SIG-M5 treated with dmso at 0.1 percent for 504 hours (cell line): ENCODE data around the gene ALDH1L1.

ENCODE experiments used
- DNase-seq: peaks from one replicate; lab custom pipeline; 2025; ENCODE audit not compliant: unreplicated experiment; lab: John Stamatoyannopoulos, UW

The ALDH1L1 gene

DNA sequence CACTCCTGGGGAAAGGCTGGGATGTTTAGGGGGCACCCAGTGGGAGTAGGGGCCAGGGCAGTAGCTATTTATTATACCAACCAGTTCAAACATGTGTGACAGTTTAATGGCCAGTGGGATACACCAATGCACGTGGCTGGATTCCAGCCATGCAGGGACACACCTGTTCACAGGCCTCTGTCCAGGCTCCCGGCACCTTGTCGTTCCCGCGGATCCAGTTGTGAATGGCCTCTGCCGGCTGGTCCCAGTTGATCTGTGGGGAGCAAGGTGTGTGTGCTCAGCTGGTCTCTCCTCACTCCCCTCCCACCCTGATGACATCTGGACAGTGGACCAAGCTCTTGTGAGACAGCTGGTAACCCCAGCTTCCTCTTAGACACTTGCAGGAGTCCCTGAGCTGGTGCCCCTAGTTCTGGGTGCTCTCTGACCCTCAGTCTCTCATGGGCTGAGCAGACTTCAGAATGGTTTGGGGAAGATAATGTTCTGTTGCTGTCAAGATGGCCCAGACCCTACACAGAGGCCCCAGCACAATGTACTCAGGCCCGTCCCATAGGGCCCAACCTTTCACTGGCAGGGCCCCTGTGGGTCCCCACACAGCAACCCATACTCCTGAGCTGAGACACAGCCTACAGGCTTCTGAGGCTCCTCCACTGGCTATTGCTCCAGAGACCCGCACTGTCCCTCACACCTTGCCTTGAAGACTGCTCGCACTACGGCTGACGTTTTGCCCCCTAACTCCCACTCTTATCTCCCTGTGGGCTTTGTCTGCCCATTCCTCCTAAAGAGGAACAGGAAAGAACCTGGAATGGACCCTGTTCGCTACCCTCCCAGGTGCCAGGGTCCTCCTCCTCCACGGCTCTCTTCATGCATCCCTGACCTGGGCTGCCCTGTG, 25.8 kb downstream of the ALDH1L1 start:
- no peak for DNase-seq

DNA sequence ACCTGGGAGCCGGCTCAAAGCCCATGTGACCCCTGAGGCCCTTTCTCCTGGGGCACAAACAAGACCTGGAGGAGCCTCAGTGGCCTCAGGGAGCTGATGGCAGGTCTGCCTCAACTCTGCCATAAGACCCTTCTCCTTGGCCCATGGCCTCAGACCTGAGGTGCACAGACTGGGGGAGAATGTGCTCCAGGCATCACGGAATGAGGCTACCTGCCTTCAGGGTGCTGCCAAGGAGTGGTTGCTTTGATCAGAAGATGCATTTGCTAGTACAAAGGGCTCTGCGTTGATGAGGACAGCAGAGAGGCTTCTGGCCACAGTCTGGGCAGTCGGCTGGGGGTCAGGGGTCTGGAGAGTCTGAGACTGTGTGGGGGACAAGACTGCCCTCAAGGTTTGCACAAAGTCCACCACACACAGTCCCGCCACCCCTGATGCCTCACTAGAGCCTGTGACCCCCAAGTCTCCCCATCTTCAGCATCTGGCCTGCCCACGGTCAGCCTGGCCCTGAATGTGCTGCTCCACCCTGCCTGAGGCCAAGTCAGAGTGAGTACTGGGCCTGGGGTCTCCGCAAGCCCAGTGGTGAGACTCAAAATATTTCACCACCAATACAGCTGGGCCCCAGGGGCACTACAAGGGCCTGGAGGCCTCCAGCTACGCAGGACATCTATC, 26.6 kb downstream of the ALDH1L1 start:
- DNase-seq, result no peak

DNA sequence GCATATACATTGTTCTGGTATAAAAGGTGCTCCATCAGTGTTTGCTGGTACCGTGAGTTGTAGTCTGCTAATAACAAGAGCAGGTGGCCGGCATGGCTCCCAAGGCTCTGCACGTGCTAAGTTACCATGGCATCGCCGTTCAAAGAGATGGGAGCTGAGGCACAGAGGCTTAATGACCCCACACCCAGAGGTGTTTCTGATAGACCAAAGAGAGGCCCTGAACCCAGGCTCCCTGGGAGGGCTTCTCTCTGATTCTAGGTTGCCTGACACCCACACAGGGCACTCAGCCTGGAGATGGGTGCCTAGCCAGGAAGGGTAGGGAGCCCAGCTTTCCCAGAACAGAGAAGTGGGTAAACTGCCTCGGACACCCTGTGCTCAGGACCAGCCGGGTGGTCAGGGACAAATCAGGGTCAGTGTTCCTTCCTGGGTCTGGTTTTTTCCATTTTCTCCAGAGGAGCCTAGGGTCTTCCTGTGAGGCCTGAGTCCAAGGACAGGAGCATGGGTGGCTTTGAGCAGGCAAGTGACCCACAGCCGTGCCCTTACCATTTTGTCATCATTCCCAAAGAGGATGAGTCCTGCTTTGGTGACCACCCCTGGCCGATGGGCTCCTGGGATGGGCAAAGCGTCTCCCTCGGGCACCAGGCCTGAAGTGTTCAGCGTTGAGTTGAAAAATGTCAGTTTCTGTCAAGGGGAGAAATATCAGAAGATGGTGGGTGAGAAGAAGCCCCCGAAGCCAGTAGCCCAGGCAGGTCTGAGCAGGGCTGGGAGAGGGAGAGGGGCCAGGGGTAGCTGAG, 27.3 kb downstream of the ALDH1L1 start:
- no peak for DNase-seq

DNA sequence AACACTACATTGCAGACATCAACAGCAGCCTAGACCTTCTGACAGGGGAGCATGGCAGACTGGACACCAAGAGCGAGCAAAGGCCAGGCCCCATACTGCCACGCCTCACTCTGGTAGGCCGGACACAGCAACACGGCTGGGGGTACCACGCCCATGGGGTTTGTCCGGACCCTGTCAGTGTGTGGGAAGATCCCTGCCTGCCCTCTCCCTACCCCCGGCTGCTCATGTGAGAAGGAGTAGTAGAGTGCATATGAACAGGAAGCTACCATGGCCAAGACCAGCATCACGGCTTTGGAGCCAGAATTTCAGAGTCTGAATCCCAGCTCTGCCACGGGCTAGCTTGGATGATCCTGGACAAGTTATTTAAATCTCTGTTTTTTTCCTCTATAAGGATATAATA, 27.9 kb downstream of the ALDH1L1 start:
- no peak for DNase-seq

GRCh38 chr3:126151562-126152302, 28.7 kb downstream of the ALDH1L1 start:
- no peak for DNase-seq

DNA sequence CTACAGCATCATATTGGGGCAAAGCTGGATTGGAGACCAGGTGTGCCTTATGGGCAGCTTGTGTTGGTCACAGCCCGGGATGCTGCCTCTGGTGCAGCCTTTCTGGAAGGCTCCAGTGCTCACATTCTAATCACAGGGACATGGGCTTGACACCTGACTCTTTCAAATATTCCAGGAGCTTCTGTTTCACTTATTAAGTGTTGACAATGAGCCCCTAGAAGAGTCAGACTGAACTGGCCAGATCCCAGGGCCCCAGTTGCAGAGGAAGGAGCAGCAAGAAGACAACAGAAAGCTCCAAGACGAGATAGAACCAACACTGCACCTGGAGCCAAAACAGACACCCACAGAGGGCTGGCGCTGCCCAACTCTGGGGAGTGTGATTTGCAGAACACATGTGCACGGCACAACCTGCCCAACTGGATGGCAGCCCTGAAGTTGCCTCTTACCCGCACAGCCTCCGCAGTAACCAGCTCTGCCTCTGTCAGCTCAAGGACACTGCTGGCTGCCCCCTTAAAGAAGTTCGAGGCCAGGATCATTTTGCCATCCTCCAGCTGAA, 30.3 kb downstream of the ALDH1L1 start:
- DNase-seq, result no peak

GRCh38 chr3:126149256-126149902, 31.0 kb downstream of the ALDH1L1 start:
- no peak for DNase-seq

- no peak for DNase-seq
Observed at GRCh38 chr3:126147932-126148683, 32.3 kb downstream of the ALDH1L1 start.

- DNase-seq, result no peak
Observed at GRCh38 chr3:126147147-126147931, 33.0 kb downstream of the ALDH1L1 start.

DNA sequence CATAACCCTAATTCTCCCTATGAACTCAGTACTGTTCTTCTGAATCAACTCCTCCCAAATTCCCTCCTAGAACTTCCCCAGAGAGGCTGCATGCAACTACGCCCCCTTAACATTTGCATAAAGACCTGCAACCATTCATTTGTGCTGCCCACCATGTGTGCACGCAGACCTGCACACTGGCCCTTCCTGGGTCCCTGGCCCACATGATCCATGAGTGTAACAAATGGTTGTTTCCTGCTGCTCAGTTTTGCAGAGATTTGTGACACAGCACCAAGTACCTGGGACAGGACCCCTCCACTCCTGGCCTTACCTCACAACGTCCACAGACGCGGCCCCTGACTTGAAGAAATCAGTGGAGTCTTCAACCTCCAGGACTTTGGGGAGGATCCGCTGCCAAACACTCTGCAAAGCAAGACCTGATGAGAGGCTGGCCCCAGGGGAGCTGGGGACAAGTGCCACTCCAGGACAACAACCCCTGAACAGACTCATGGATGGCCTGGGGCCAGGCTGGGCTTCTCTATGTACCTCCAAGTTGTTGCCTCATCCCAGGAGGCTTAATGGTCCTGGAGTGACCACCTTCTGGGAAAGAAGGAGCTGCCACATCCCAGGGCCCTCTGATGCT, 33.8 kb downstream of the ALDH1L1 start:
- DNase-seq, result no peak

- DNase-seq, result no peak
Observed at GRCh38 chr3:126146034-126146433, 34.4 kb downstream of the ALDH1L1 start.

DNA sequence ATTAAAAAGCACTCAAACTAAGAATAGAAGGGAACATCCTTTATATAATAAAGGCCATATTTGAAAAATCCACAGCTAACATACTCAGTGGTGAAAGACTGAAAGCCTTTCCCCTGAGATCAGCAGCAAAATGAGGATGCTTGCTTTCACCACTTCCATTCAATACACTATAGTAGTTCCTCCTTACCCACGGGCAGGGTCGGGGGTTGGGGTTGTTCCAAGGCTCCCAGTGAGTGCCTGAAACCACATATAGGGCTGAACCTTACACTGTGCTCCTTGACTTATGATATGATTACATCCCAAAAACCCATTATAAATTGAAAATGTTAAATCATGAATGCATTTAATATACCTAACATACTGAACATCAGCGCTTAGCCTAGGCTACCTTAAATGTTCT, 37.7 kb downstream of the ALDH1L1 start:
- no peak for DNase-seq

DNA sequence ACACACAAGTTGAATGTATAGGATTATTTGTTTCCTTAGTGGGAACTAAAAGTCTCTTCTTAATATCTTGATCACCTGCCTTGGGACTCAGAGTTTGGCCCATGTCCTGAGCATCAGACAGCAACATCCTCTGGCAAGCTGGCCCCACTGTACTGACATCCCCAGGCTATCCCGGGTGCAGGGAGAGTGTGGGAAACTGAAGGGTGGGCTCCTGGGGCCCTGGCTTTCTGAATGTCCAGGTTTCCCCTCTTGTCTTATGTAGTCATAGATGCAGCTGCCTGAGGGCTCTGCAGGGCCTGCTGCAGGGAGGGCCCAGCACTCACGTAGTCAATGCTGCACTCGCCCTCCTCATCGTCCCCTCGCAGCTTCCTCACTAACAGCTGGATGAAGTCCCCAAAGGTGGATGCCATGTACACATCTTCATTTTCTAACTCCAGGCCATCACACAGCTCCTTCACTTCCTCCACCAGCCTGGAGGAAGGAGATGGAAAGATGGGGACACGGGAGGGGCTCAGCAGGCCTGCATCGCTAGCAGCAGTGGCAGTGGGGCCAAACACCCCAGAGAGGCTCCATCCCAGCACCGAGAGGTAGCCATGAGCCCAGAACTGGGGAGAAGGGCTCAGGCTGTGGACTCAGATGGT, 42.8 kb downstream of the ALDH1L1 start:
- no peak for DNase-seq

GRCh38 chr3:126136428-126137220, 43.8 kb downstream of the ALDH1L1 start:
- DNase-seq, result no peak

GRCh38 chr3:126135406-126136076, 44.8 kb downstream of the ALDH1L1 start:
- DNase-seq, result no peak

- DNase-seq, result no peak
Observed at GRCh38 chr3:126135071-126135405, 45.3 kb downstream of the ALDH1L1 start.
